ENCODE measurements around the gene B4GALT5. TPM values are rescaled to one million over a fixed set of nuclear protein-coding genes. Genes with fewer than 3 reads are reported as not detected.

The B4GALT5 gene
- total RNA-seq, 1 donor from 2014 or later = 39.6 TPM

- intact Hi-C loops (cut with DNase I) = loop anchor here (10.0 kb wide), 1 partner anchor 268 kb away; no protein-coding TSS in a partner anchor
- DNase-seq (no peak), ATAC-seq (ENCODE audit: poor library complexity) (no peak)
Measured at GRCh38 chr20:49602345-49603208, 111.1 kb downstream of the B4GALT5 start.

GRCh38 chr20:49601153-49601924 is 112.3 kb downstream of the B4GALT5 start:
- intact Hi-C loops (cut with DNase I) = loop anchor here (10.0 kb wide), 1 partner anchor 267 kb away; no protein-coding TSS in a partner anchor
- no peak for ATAC-seq (ENCODE audit: poor library complexity)
- DNase-seq = no peak

DNA sequence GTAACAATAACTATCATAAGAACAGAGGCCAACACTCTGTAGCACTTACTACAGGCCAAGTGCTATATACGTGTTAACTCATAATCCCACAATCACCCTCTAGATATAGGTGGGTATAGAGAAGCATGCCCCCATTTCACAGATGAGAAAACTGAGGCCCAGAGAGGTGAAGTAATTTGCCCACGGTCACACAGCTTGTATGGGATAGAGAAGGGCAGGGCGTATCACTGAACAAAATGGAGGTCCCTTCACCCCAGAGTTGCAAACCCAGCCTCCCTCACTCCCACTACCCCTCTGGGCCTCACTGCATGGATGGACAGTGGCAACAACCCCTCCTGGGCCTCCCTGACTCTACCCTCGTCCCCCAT is 113.9 kb downstream of the B4GALT5 start:
- ATAC-seq (ENCODE audit: poor library complexity) = no peak
- intact Hi-C loops (cut with DNase I) = loop anchor here (10.0 kb wide), 1 partner anchor 265 kb away; no protein-coding TSS in a partner anchor
- no peak for DNase-seq

DNA sequence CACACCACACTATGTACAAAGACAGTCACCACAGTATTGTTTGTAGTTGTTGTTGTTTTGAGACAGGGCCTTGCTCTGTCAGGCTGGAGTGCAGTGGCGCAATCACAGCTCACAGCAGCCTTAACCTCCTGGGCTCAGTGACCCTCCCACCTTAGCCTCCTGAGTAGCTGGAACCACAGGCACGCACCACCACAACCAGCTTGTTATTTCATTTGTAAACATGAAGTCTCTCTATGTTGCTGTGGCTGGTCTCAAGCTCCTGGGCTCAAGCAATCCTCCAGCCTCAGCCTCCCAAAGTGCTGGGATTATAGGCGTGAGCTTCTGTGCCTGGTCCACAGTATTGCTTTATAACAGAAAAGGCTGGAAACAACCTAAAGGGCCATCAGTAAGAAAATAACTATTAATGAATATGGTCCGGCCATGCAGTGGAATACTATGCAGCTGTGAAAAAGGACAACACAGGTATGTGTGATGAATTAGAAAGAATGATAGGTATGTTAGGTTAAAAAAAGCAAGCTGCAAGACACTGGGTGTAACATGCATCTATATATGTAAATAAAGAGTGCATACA is 115.8 kb downstream of the B4GALT5 start:
- ATAC-seq (ENCODE audit: poor library complexity) (no peak), DNase-seq (no peak)
- intact Hi-C loops (cut with DNase I) = no loop called here

DNA sequence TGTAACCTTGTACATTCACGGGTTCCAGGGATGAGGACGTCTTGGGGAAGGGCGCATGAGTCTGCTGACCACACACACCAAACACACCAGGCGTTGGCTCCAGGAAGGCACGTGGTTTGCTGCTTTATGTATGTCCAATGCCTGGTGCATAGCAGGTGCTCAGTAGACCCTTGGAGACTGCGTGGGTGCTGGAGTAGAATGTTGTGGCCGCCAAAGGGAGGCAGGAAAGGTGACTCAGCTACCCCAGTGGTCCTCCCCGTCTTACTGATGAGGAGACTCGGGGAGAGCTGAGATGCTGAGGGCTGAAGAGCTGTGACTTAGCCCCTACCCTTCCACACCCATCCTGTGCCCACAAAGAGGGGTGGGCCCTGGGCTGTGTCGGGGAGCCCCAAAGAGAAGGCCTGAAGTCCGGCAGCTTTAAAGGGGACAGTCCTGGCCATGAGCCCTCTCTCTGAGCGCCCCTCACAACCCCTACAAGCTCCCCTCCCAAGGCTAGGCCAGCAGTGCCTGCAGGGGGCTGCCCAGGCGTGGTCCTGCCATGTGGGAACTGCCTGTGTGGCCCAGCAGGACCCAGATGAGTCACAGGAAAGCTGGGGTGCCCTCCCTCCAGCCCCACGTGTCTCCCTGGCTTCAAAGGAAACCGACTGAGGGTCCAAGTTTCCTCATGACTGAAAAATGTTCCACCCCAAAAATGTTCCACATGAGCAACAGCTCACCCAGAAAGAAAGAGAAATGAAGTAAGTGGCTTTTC is 117.7 kb downstream of the B4GALT5 start:
- ATAC-seq (ENCODE audit: poor library complexity) (no peak), DNase-seq (no peak)
- intact Hi-C loops (cut with DNase I) = no loop called here

DNA sequence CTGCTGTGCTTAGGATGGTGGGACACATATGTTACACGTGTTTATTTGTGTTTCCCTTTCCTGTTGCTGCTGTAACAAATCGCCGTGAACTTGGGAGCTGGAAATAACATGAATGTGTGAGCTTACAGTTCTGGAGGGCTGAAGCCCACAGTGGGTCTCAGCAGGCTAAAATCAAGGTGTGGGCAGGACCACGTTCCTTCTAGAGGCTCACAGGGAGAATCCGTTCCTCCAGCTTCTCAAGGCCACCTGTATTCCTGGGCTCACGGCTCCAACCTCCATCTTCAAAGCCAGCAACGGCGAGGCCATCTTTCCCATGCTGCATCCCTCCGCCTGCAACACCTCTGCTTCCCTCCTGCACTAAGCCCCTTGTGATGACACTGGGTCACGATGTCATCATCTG is 118.3 kb downstream of the B4GALT5 start:
- no peak for DNase-seq
- ATAC-seq (ENCODE audit: poor library complexity) = no peak
- intact Hi-C loops (cut with DNase I) = no loop called here

DNA sequence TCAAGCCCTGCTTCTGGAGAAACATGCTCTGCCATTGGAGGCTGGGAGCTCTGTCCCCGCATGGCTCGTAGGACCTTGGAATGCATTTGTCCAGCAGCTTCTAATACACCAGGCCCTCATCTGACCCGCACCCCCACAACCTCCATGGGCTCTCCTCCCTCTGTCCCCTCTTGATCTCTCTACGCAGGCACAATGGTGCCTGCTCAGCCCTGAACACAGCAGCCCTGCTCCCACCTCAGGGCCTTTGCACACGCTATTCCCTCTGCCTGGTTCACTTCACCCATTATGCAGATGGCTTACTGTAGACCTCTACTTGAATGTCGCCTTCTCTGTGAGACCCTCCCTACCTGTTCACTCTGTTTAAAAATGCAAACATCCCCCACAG is 118.8 kb downstream of the B4GALT5 start:
- ATAC-seq (ENCODE audit: poor library complexity) (no peak), DNase-seq (no peak)
- intact Hi-C loops (cut with DNase I) = no loop called here

DNA sequence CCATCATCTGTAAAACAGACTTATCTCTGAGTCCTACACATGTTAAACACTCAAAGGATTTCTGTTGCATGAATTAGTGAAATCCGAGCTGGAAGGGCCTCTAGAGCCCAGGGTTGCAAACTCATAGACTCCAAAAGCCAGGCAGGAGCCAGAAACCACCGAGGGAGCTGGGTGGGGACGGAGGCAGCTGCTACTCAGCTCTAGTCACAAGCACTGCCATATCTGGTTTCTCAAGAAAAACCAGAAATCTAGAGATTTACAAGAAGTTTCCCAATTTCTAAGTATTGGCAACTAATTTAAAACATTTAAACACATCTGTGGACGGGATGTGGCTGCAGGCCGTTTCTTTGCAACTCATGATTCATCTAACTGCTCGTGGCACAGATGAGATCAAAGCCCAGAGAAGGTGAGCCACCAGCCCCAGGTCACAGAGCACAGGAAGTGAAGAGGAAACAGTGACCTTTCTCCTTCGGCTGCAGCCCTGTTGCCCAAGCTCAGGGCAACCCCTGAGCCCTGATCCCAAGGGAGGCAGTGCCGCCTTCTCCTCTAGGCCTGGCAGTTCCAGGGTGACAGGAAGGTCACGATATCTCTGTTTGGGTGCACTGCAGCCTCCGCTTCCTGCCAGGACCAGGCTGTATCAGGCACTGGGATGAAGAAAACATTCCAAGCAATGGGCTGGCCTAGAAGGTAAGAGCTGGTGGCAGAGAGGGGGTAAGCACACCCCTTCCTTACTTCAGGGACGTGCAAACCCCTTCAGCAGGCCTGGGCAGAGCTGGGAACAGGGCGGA is 119.3 kb downstream of the B4GALT5 start:
- intact Hi-C loops (cut with DNase I) = no loop called here
- ATAC-seq (ENCODE audit: poor library complexity) (peak; percentile 89), DNase-seq (peak; percentile 83)

GRCh38 chr20:49593466-49594142 is 120.1 kb downstream of the B4GALT5 start:
- intact Hi-C loops (cut with DNase I) = no loop called here
- DNase-seq (no peak), ATAC-seq (ENCODE audit: poor library complexity) (peak; percentile 4)

- intact Hi-C loops (cut with DNase I) = no loop called here
Measured at GRCh38 chr20:49592120-49592519, 121.6 kb downstream of the B4GALT5 start.

GRCh38 chr20:49591217-49591865 is 122.3 kb downstream of the B4GALT5 start:
- peak; percentile 52 for ATAC-seq (ENCODE audit: poor library complexity)
- DNase-seq = no peak
- intact Hi-C loops (cut with DNase I) = no loop called here

More at GRCh38 chr20:49592120-49592519, 121.6 kb downstream of the B4GALT5 start:
- DNase-seq (no peak), ATAC-seq (ENCODE audit: poor library complexity) (no peak)

DNA sequence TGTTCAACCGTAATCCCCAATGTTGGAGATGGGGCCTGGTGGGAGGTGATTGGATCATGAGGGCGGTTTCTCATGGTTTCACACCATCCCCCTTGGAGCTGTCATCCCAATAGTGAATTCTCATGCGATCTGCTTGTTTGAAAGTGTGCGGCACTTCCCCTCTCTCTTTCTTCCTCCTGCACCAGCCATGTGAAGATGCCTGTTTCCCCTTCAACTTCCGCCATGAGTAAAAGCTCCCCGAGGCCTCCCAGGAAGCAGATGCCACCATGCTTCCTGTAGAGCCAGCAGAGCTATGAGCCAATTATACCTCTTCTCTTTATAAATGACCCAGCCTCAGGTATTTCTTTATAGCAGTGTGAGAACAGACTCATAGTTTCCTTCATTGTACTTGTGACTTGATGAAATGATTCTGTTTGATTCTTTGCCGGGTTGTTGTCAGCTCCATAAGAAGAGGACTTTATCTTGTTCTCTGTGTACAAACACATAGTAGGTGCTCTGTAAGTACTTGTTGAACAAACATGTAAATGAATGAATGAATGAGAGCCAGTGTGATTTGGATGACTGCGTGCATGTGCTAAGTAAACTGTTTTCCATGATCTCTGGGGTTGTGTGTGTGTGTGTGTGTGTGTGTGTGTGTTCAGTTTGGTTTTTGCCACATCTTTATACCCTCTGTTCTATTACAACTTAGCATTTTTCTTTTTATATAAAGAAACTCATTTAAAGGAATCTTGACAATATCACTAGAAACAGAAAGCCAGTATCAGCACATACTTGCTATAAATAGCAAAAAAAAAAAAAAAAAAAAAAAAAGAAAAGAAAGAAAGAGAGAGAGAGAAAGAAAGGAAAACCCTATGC is 123.3 kb downstream of the B4GALT5 start:
- intact Hi-C loops (cut with DNase I) = no loop called here
- ATAC-seq (ENCODE audit: poor library complexity) (no peak), DNase-seq (no peak)

DNA sequence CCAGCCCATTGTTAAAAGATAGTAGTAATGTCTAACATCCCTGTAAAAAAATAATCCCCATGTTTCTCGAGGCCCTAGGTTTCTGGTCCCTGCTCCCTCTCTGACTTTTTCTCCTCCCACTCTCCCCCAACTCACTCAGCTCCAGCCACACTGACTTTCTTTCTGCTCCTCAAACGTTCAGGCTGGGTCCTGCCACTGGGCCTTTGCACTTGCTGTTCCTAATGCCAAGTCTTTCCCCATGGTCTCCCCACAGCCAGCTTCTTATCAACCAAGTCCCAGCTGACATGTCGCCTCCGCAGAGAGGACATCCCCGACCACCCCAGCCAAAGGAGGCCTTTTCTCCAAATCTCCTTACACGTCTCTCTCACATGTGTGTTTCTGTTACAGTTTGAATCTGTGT is 123.9 kb downstream of the B4GALT5 start:
- DNase-seq (no peak), ATAC-seq (ENCODE audit: poor library complexity) (no peak)
- intact Hi-C loops (cut with DNase I) = no loop called here

DNA sequence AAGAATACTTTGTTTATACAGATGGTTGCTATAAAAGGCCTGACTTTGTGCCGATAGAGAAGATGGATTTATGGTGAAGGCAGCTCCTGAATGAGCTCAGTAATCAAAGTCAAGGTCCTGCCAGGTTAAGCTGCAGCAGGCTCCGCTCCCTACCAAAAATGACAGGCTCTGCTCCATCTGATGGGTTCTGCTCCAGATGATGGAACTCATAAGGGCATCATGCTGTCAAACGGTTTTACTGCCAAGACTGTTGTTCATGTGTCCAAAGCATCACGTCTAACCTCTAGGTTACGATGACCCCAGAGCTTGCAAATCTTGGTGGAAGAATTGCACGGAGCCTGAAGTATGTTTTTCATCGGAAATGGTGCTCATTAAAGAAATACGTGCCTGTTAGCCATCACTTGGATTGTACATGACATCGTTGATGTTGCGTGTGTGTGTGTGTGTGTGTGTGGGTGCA is 126.5 kb downstream of the B4GALT5 start:
- ATAC-seq (ENCODE audit: poor library complexity) (no peak), DNase-seq (no peak)
- intact Hi-C loops (cut with DNase I) = no loop called here

DNA sequence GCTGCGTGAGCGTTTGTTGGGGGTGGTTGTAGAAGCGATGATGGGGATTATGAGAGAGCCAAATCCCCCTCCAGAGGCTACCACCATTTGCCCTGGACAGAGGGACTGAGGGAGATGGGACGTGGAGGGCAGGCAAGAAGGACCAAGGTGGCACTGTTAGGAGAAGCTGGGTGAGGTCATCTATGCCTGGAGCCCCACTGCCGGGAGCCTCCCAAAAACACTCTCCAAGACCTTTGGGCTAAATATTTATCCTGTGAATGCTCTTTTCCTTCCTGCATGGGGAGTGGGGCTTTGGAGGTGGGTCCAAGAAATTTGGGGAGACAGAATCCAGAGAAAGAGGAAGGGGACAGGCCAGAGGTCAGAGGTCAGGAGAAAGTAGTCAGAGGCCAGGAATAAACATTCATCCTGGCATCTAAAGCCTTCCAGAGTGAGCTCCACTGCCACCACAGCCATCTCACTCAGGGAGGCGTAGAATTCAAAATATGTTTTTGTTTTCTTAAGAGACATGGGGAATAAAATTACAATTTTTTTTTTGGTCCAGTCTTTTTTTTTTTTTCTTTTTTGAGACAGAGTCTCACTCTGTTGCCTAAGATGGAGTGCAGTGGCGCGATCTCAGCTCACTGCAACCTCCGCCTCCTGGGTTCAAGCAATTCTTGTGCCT is 128.0 kb downstream of the B4GALT5 start:
- intact Hi-C loops (cut with DNase I) = no loop called here
- no peak for ATAC-seq (ENCODE audit: poor library complexity)
- DNase-seq = no peak
